ENCODE results near the gene ARL8B.
"Not testable (repeated sequence)": the region's sequence is repeated elsewhere in the genome, so short reads cannot be mapped to it uniquely, and the experiment has no call there.

ARL8B gene

GRCh38 chr3:5162102-5162501 lies 40.0 kb downstream of the ARL8B start:
- H3K9ac ChIP-seq (ENCODE audit: low read depth in 1 of 2, low read length in 2 of 2), result no peak overlapping the region
- H3K9me3 ChIP-seq (ENCODE audit: control insufficient read depth in 1 of 2, low read length in 2 of 2), result no peaks in the 10 kb centered on the region
- H3K27me3 ChIP-seq (ENCODE audit: control insufficient read depth in 1 of 2, insufficient read depth in 2 of 2, low read length in 2 of 2), result no peaks in the 10 kb centered on the region
- H3K36me3 ChIP-seq (ENCODE audit: control insufficient read depth in 1 of 2, insufficient read depth in 2 of 2, low read length in 2 of 2), result peaks cover 0 to 1% of the 10 kb centered on the region in 2 donors
- H3K4me3 ChIP-seq (ENCODE audit: low read depth in 1 of 2, low read length in 2 of 2), result no peak overlapping the region
- no peaks in the 10 kb centered on the region for H3K4me1 ChIP-seq (ENCODE audit: control insufficient read depth in 1 of 2, insufficient read depth in 2 of 2, low read length in 2 of 2)
- H3K27ac ChIP-seq (ENCODE audit: low read depth, low read length), result no peak overlapping the region

DNA sequence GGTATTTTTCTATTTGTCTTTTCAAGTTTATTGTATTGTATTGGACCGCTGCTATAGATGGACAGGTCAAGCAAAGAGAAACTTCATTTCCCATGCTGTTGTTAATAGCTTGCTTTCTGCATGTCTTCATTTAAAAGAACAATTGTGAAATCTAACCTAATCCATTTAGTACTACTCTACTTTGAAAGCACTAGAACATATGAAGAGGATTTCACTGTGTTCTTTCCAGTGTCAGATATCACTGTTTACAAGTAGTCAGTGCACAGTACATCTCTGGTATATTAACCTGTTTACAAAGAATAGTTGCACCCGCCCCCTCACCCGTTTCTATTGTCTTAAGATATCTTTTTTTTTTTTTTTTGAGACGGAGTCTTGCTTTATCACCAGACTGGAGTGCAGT lies 43.6 kb downstream of the ARL8B start:
- Histone ChIP-seq H3K4me1 (ENCODE audit: control insufficient read depth in 1 of 2, insufficient read depth in 2 of 2, low read length in 2 of 2) (no peaks in the 10 kb centered on the region), H3K9ac (ENCODE audit: low read depth in 1 of 2, low read length in 2 of 2) (no peak overlapping the region), H3K27ac (ENCODE audit: low read depth, low read length) (no peak overlapping the region), H3K36me3 (ENCODE audit: control insufficient read depth in 1 of 2, insufficient read depth in 2 of 2, low read length in 2 of 2) (no peaks in the 10 kb centered on the region), H3K27me3 (ENCODE audit: control insufficient read depth in 1 of 2, insufficient read depth in 2 of 2, low read length in 2 of 2) (no peaks in the 10 kb centered on the region), H3K9me3 (ENCODE audit: control insufficient read depth in 1 of 2, low read length in 2 of 2) (no peaks in the 10 kb centered on the region), H3K4me3 (ENCODE audit: low read depth in 1 of 2, low read length in 2 of 2) (no peak overlapping the region)

DNA sequence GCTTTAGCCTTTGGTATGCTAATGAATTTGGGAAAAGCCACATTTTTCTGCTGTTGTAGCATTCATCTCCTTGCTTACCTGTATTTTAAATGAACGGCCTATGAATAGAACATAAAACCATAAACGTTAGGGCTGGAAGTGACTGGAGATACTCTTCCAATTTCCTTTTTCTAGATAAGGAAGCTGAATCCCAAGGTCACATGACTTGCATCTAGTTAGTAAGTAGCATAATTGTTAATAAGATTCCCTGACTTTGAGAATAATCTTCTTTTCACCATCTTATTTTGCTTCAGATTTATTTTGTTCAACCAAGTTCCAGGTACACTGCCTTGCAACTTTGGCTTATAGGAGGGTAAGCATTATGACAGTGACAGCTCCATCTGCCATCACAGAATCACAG lies 44.8 kb downstream of the ARL8B start:
- Histone ChIP-seq H3K9ac (ENCODE audit: low read depth in 1 of 2, low read length in 2 of 2) (no peak overlapping the region), H3K36me3 (ENCODE audit: control insufficient read depth in 1 of 2, insufficient read depth in 2 of 2, low read length in 2 of 2) (peaks cover 0 to 4% of the 10 kb centered on the region in 2 donors), H3K27me3 (ENCODE audit: control insufficient read depth in 1 of 2, insufficient read depth in 2 of 2, low read length in 2 of 2) (no peaks in the 10 kb centered on the region), H3K27ac (ENCODE audit: low read depth, low read length) (no peak overlapping the region), H3K9me3 (ENCODE audit: control insufficient read depth in 1 of 2, low read length in 2 of 2) (no peaks in the 10 kb centered on the region), H3K4me3 (ENCODE audit: low read depth in 1 of 2, low read length in 2 of 2) (no peak overlapping the region), H3K4me1 (ENCODE audit: control insufficient read depth in 1 of 2, insufficient read depth in 2 of 2, low read length in 2 of 2) (no peaks in the 10 kb centered on the region)

DNA sequence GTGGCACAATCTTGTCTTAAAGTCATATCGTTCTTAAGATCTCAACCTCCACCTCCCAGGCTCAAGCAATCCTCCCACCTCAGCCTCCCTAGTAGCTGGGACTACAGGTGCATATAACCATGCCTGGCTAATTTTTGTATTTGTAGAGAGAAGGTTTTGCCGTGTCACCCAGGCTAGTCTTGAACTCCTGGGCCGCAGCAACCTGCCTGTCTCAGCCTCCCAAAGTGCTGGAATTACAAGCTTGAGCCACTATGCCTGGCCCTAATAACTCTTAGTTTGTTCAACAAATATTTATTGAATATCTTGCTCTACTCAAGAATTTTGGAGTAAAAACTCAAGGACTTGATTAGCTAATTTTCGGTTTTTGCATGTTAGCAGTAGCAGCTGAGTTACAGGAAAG lies 46.0 kb downstream of the ARL8B start:
- Histone ChIP-seq H3K27me3 (ENCODE audit: control insufficient read depth in 1 of 2, insufficient read depth in 2 of 2, low read length in 2 of 2) (no peaks in the 10 kb centered on the region), H3K36me3 (ENCODE audit: control insufficient read depth in 1 of 2, insufficient read depth in 2 of 2, low read length in 2 of 2) (peaks cover 5 to 13% of the 10 kb centered on the region in 2 donors), H3K27ac (ENCODE audit: low read depth, low read length) (no peak overlapping the region), H3K9ac (ENCODE audit: low read depth in 1 of 2, low read length in 2 of 2) (no peak overlapping the region), H3K4me3 (ENCODE audit: low read depth in 1 of 2, low read length in 2 of 2) (no peak overlapping the region), H3K4me1 (ENCODE audit: control insufficient read depth in 1 of 2, insufficient read depth in 2 of 2, low read length in 2 of 2) (no peaks in the 10 kb centered on the region), H3K9me3 (ENCODE audit: control insufficient read depth in 1 of 2, low read length in 2 of 2) (no peaks in the 10 kb centered on the region)

DNA sequence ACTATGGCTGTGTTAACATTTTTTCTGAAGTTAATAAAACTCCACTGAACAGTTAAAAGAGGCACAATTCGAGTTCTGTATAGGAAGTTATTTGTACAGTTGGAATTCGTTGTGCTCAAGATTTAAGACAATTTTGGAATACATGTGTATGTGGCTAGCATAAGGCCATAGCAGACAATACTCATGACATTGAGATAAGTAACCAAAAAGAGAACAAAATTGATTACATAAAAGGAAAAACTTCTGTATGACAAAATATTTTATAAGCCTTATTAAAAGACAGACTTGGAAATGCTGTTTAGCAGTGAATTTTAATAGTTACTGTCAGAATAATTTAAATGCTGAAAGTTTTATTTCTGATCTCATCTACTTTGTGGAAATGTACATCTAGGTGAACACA lies 47.7 kb downstream of the ARL8B start:
- Histone ChIP-seq H3K27me3 (ENCODE audit: control insufficient read depth in 1 of 2, insufficient read depth in 2 of 2, low read length in 2 of 2) (no peaks in the 10 kb centered on the region), H3K4me3 (ENCODE audit: low read depth in 1 of 2, low read length in 2 of 2) (no peak overlapping the region), H3K27ac (ENCODE audit: low read depth, low read length) (no peak overlapping the region), H3K9ac (ENCODE audit: low read depth in 1 of 2, low read length in 2 of 2) (no peak overlapping the region), H3K9me3 (ENCODE audit: control insufficient read depth in 1 of 2, low read length in 2 of 2) (no peaks in the 10 kb centered on the region), H3K4me1 (ENCODE audit: control insufficient read depth in 1 of 2, insufficient read depth in 2 of 2, low read length in 2 of 2) (no peaks in the 10 kb centered on the region), H3K36me3 (ENCODE audit: control insufficient read depth in 1 of 2, insufficient read depth in 2 of 2, low read length in 2 of 2) (peaks cover 6 to 26% of the 10 kb centered on the region in 2 donors)

DNA sequence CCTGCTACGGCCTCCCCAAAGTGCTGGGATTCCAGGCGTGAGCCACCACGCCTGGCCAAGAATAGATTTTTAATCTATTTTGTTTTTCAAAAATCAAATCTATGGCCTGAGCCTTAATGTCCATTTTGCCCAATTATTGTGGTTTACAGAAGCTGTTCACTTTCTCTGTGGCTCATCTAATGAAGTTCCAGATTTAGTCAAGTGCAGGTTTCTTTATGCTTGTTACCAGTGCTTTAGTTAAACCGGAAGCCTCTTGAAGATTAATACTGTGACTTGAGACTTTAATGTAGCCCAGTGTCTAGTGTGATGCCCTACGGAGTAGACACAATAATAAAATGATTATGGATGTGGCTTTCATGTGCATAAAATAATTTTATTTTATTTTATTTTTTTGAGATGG lies 48.9 kb downstream of the ARL8B start:
- H3K4me3 ChIP-seq (ENCODE audit: low read depth in 1 of 2, low read length in 2 of 2), result no peak overlapping the region
- peaks cover 12 to 37% of the 10 kb centered on the region in 2 donors for H3K36me3 ChIP-seq (ENCODE audit: control insufficient read depth in 1 of 2, insufficient read depth in 2 of 2, low read length in 2 of 2)
- H3K9ac ChIP-seq (ENCODE audit: low read depth in 1 of 2, low read length in 2 of 2), result no peak overlapping the region
- H3K27me3 ChIP-seq (ENCODE audit: control insufficient read depth in 1 of 2, insufficient read depth in 2 of 2, low read length in 2 of 2), result no peaks in the 10 kb centered on the region
- no peaks in the 10 kb centered on the region for H3K4me1 ChIP-seq (ENCODE audit: control insufficient read depth in 1 of 2, insufficient read depth in 2 of 2, low read length in 2 of 2)
- H3K9me3 ChIP-seq (ENCODE audit: control insufficient read depth in 1 of 2, low read length in 2 of 2), result no peaks in the 10 kb centered on the region
- no peak overlapping the region for H3K27ac ChIP-seq (ENCODE audit: low read depth, low read length)

GRCh38 chr3:5172018-5172417 lies 49.9 kb downstream of the ARL8B start:
- Histone ChIP-seq H3K4me3 (ENCODE audit: low read depth in 1 of 2, low read length in 2 of 2) (no peak overlapping the region), H3K27ac (ENCODE audit: low read depth, low read length) (no peak overlapping the region), H3K4me1 (ENCODE audit: control insufficient read depth in 1 of 2, insufficient read depth in 2 of 2, low read length in 2 of 2) (no peaks in the 10 kb centered on the region), H3K9me3 (ENCODE audit: control insufficient read depth in 1 of 2, low read length in 2 of 2) (no peaks in the 10 kb centered on the region), H3K27me3 (ENCODE audit: control insufficient read depth in 1 of 2, insufficient read depth in 2 of 2, low read length in 2 of 2) (no peaks in the 10 kb centered on the region), H3K36me3 (ENCODE audit: control insufficient read depth in 1 of 2, insufficient read depth in 2 of 2, low read length in 2 of 2) (peaks cover 17 to 39% of the 10 kb centered on the region in 2 donors), H3K9ac (ENCODE audit: low read depth in 1 of 2, low read length in 2 of 2) (no peak overlapping the region)

- H3K27me3 ChIP-seq (ENCODE audit: control insufficient read depth in 1 of 2, insufficient read depth in 2 of 2, low read length in 2 of 2); H3K9me3 ChIP-seq (ENCODE audit: control insufficient read depth in 1 of 2, low read length in 2 of 2); H3K27ac ChIP-seq (ENCODE audit: low read depth, low read length); H3K9ac ChIP-seq (ENCODE audit: low read depth in 1 of 2, low read length in 2 of 2); H3K4me1 ChIP-seq (ENCODE audit: control insufficient read depth in 1 of 2, insufficient read depth in 2 of 2, low read length in 2 of 2); H3K4me3 ChIP-seq (ENCODE audit: low read depth in 1 of 2, low read length in 2 of 2): not testable (repeated sequence)
- peaks cover 18 to 52% of the 10 kb centered on the region in 2 donors for H3K36me3 ChIP-seq (ENCODE audit: control insufficient read depth in 1 of 2, insufficient read depth in 2 of 2, low read length in 2 of 2)
Observed at GRCh38 chr3:5179036-5179435, 56.9 kb downstream of the ARL8B start.

- Histone ChIP-seq H3K27me3 (ENCODE audit: control insufficient read depth in 1 of 2, insufficient read depth in 2 of 2, low read length in 2 of 2) (no peaks in the 10 kb centered on the region), H3K27ac (ENCODE audit: low read depth, low read length) (no peak overlapping the region), H3K4me1 (ENCODE audit: control insufficient read depth in 1 of 2, insufficient read depth in 2 of 2, low read length in 2 of 2) (peaks cover 0 to 6% of the 10 kb centered on the region in 2 donors), H3K9me3 (ENCODE audit: control insufficient read depth in 1 of 2, low read length in 2 of 2) (no peaks in the 10 kb centered on the region), H3K4me3 (ENCODE audit: low read depth in 1 of 2, low read length in 2 of 2) (no peak overlapping the region), H3K36me3 (ENCODE audit: control insufficient read depth in 1 of 2, insufficient read depth in 2 of 2, low read length in 2 of 2) (peaks cover 11 to 37% of the 10 kb centered on the region in 2 donors), H3K9ac (ENCODE audit: low read depth in 1 of 2, low read length in 2 of 2) (no peak overlapping the region)
Observed at GRCh38 chr3:5181469-5182141, 59.5 kb downstream of the ARL8B start.

GRCh38 chr3:5183714-5184113 lies 61.6 kb downstream of the ARL8B start:
- peaks cover 0 to 21% of the 10 kb centered on the region in 2 donors for H3K36me3 ChIP-seq (ENCODE audit: control insufficient read depth in 1 of 2, insufficient read depth in 2 of 2, low read length in 2 of 2)
- not testable (repeated sequence) for H3K4me3 ChIP-seq (ENCODE audit: low read depth in 1 of 2, low read length in 2 of 2); H3K9ac ChIP-seq (ENCODE audit: low read depth in 1 of 2, low read length in 2 of 2); H3K27me3 ChIP-seq (ENCODE audit: control insufficient read depth in 1 of 2, insufficient read depth in 2 of 2, low read length in 2 of 2); H3K9me3 ChIP-seq (ENCODE audit: control insufficient read depth in 1 of 2, low read length in 2 of 2); H3K27ac ChIP-seq (ENCODE audit: low read depth, low read length); H3K4me1 ChIP-seq (ENCODE audit: control insufficient read depth in 1 of 2, insufficient read depth in 2 of 2, low read length in 2 of 2)

DNA sequence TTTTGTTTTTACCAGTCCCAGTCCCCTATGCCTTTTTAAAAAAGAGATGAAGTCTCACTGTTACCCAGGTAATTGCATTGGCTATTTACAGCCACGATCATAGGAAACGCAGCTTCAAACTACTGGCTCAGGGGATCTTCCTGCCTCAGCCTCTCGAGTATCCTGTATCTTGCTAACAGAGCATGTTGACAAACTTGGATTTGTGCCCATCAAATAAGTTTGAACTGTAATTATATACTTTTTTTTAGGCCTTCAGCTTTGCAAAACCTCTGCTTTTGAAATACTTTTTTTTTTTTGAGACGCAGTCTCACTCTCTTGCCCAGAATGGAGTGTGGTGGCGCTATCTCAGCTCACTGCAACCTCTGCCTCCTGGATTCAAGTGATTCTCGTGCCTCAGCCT lies 62.4 kb downstream of the ARL8B start:
- Histone ChIP-seq H3K9ac (ENCODE audit: low read depth in 1 of 2, low read length in 2 of 2) (no peak overlapping the region), H3K9me3 (ENCODE audit: control insufficient read depth in 1 of 2, low read length in 2 of 2) (no peaks in the 10 kb centered on the region), H3K4me3 (ENCODE audit: low read depth in 1 of 2, low read length in 2 of 2) (no peak overlapping the region), H3K27me3 (ENCODE audit: control insufficient read depth in 1 of 2, insufficient read depth in 2 of 2, low read length in 2 of 2) (no peaks in the 10 kb centered on the region), H3K4me1 (ENCODE audit: control insufficient read depth in 1 of 2, insufficient read depth in 2 of 2, low read length in 2 of 2) (peaks cover 6% of the 10 kb centered on the region in 2 donors), H3K36me3 (ENCODE audit: control insufficient read depth in 1 of 2, insufficient read depth in 2 of 2, low read length in 2 of 2) (peaks cover 0 to 16% of the 10 kb centered on the region in 2 donors), H3K27ac (ENCODE audit: low read depth, low read length) (no peak overlapping the region)
